ENCODE measurements around the gene PRPSAP2.
"Not testable (repeated sequence)": the region's sequence is repeated elsewhere in the genome, so short reads cannot be mapped to it uniquely, and the experiment has no call there.

The PRPSAP2 gene, protein sequence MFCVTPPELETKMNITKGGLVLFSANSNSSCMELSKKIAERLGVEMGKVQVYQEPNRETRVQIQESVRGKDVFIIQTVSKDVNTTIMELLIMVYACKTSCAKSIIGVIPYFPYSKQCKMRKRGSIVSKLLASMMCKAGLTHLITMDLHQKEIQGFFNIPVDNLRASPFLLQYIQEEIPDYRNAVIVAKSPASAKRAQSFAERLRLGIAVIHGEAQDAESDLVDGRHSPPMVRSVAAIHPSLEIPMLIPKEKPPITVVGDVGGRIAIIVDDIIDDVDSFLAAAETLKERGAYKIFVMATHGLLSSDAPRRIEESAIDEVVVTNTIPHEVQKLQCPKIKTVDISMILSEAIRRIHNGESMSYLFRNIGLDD

DNA sequence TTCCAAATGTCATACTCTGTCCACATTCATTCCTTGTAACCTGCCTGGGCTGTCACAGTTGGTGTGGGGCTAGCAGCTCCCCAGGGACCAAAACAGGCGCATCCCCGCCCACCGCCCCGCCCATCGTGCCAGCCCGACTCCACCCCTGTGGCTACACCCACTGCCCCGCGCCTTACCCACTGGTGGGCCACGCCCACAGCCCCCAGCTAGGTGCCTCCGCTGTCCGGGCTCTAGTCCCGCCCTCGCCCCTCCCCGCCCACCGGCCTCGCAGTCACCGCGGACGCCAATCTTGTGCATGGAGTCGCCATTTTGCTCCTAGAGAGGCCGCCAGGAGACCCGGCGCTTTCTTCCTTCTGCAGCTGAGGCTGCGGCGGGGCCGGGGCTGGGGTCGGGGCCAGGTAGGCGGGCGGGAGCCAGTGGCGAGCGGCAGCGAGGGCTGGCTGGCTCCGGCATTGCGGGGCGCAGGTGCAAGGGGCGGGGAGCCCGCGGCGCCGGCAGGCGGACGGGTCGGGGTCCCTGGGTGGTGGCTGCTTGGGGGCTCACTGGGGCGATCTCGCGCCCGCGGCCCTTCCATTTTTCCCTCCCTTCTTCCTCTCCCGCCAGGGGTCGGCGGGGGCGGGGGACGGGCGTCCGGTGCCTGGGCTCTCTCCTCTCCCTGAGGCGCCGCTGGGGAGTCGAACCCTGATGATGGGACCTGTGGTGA is at the start of gene PRPSAP2:
PRPSAP2 (plus strand) TSS at position 268 of the 703 bp plus-strand sequence. CDS start 7,703 bp downstream, outside the sequence.
- Histone ChIP-seq H3K27ac (ENCODE audit: low read depth, low read length) (peak within 1 kb of the TSS; percentile 98), H3K9me3 (ENCODE audit: control insufficient read depth, insufficient read depth, low read length) (no peaks in the 10 kb centered on the region), H3K36me3 (ENCODE audit: control insufficient read depth, insufficient read depth, low read length) (no peaks in the 10 kb centered on the region), H3K9ac (ENCODE audit: low read depth, low read length) (peak within 1 kb of the TSS; percentile 84), H3K4me1 (ENCODE audit: control insufficient read depth, insufficient read depth, low read length) (peaks cover 9% of the 10 kb centered on the region; the same call in 1 of the 2 replicates), H3K27me3 (ENCODE audit: control insufficient read depth, insufficient read depth, low read length) (no peaks in the 10 kb centered on the region), H3K4me3 (ENCODE audit: low read depth, low read length) (peak within 1 kb of the TSS; percentile 86)

DNA sequence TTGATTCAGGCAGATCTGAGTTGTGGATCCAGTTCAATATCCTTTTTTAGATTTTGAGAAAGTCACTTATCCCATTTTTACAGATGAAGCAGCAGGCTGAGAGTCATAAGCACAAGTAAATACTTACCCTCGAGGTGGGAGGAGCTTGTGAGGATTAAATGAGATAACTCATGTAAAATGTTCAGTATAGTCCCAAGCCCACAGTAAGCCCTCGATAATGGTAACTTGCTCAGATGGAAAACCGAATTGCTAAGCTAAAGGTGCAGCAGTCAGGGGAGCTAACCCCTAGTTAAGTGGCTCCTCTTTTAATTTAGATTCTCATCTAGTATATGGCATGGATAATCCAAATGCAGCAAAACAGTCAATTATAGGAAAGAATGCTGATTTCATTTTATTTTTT is 42.0 kb upstream of the PRPSAP2 start:
- not testable (repeated sequence) for H3K9me3 ChIP-seq (ENCODE audit: control insufficient read depth, insufficient read depth, low read length); H3K9ac ChIP-seq (ENCODE audit: low read depth, low read length); H3K36me3 ChIP-seq (ENCODE audit: control insufficient read depth, insufficient read depth, low read length); H3K27ac ChIP-seq (ENCODE audit: low read depth, low read length); H3K4me1 ChIP-seq (ENCODE audit: control insufficient read depth, insufficient read depth, low read length); H3K27me3 ChIP-seq (ENCODE audit: control insufficient read depth, insufficient read depth, low read length); H3K4me3 ChIP-seq (ENCODE audit: low read depth, low read length)

GRCh38 chr17:18816489-18817371 is 41.2 kb upstream of the PRPSAP2 start:
- not testable (repeated sequence) for H3K9ac ChIP-seq (ENCODE audit: low read depth, low read length); H3K9me3 ChIP-seq (ENCODE audit: control insufficient read depth, insufficient read depth, low read length); H3K4me3 ChIP-seq (ENCODE audit: low read depth, low read length); H3K27me3 ChIP-seq (ENCODE audit: control insufficient read depth, insufficient read depth, low read length); H3K36me3 ChIP-seq (ENCODE audit: control insufficient read depth, insufficient read depth, low read length); H3K4me1 ChIP-seq (ENCODE audit: control insufficient read depth, insufficient read depth, low read length); H3K27ac ChIP-seq (ENCODE audit: low read depth, low read length)

GRCh38 chr17:18821430-18821829 is 36.5 kb upstream of the PRPSAP2 start:
- not testable (repeated sequence) for H3K4me1 ChIP-seq (ENCODE audit: control insufficient read depth, insufficient read depth, low read length); H3K9me3 ChIP-seq (ENCODE audit: control insufficient read depth, insufficient read depth, low read length); H3K36me3 ChIP-seq (ENCODE audit: control insufficient read depth, insufficient read depth, low read length); H3K27me3 ChIP-seq (ENCODE audit: control insufficient read depth, insufficient read depth, low read length); H3K27ac ChIP-seq (ENCODE audit: low read depth, low read length); H3K4me3 ChIP-seq (ENCODE audit: low read depth, low read length); H3K9ac ChIP-seq (ENCODE audit: low read depth, low read length)

DNA sequence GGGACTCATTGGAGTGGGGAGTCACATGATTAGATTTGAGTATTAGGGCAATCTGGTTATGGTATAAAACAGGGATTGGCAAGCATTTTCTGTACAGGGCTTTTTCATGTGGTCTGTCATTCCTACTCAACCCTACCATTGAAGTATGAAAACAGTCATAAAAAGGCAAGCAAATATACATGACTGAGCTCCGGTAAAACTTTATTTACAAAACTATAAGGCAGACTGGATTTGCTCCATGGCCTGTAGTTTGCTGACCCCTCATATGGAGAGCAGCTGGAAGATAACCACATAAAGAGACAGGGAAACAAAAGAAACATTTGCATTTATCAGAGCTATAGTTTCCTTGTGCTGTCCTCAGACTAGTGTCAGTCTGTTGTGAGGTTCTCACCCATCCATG is 30.3 kb upstream of the PRPSAP2 start:
- not testable (repeated sequence) for H3K9ac ChIP-seq (ENCODE audit: low read depth, low read length); H3K4me3 ChIP-seq (ENCODE audit: low read depth, low read length); H3K27ac ChIP-seq (ENCODE audit: low read depth, low read length); H3K4me1 ChIP-seq (ENCODE audit: control insufficient read depth, insufficient read depth, low read length); H3K36me3 ChIP-seq (ENCODE audit: control insufficient read depth, insufficient read depth, low read length); H3K27me3 ChIP-seq (ENCODE audit: control insufficient read depth, insufficient read depth, low read length); H3K9me3 ChIP-seq (ENCODE audit: control insufficient read depth, insufficient read depth, low read length)

GRCh38 chr17:18848501-18848900 is 9.4 kb upstream of the PRPSAP2 start:
- no peak overlapping the region for H3K4me3 ChIP-seq (ENCODE audit: low read depth, low read length)
- H3K4me1 ChIP-seq (ENCODE audit: control insufficient read depth, insufficient read depth, low read length), result no peaks in the 10 kb centered on the region
- H3K9me3 ChIP-seq (ENCODE audit: control insufficient read depth, insufficient read depth, low read length), result no peaks in the 10 kb centered on the region
- no peak overlapping the region for H3K27ac ChIP-seq (ENCODE audit: low read depth, low read length)
- no peaks in the 10 kb centered on the region for H3K27me3 ChIP-seq (ENCODE audit: control insufficient read depth, insufficient read depth, low read length)
- no peak overlapping the region for H3K9ac ChIP-seq (ENCODE audit: low read depth, low read length)
- H3K36me3 ChIP-seq (ENCODE audit: control insufficient read depth, insufficient read depth, low read length), result no peaks in the 10 kb centered on the region

DNA sequence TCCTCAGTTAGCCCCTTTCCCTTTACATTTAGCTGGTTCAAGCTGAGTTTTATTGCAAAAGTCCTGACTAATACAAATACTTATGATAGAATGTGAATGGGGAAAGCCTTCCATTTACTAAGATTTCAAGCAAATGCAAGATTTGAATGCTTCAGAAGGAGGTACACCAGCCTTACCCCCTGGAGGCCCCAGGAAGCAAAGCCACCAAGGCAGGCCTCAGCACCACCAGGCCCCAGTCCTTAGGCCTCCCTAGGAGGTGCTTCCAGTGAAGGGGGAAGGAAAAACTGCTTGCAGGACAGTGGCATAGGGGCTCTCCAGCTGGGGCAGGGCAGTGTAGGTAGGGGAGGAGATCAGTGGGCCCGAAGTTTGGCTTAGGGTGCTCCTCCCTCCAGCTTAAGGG is 7.3 kb upstream of the PRPSAP2 start:
- no peak overlapping the region for H3K27ac ChIP-seq (ENCODE audit: low read depth, low read length)
- no peak overlapping the region for H3K9ac ChIP-seq (ENCODE audit: low read depth, low read length)

GRCh38 chr17:18851201-18851600 is 6.7 kb upstream of the PRPSAP2 start:
- Histone ChIP-seq H3K9ac (ENCODE audit: low read depth, low read length) (no peak overlapping the region), H3K36me3 (ENCODE audit: control insufficient read depth, insufficient read depth, low read length) (no peaks in the 10 kb centered on the region), H3K27ac (ENCODE audit: low read depth, low read length) (no peak overlapping the region), H3K4me3 (ENCODE audit: low read depth, low read length) (no peak overlapping the region), H3K9me3 (ENCODE audit: control insufficient read depth, insufficient read depth, low read length) (no peaks in the 10 kb centered on the region), H3K4me1 (ENCODE audit: control insufficient read depth, insufficient read depth, low read length) (peaks cover 4% of the 10 kb centered on the region; the same call in 1 of the 2 replicates), H3K27me3 (ENCODE audit: control insufficient read depth, insufficient read depth, low read length) (no peaks in the 10 kb centered on the region)

More for the DNA sequence above, 7.3 kb upstream of the PRPSAP2 start:
- Histone ChIP-seq H3K4me3 (ENCODE audit: low read depth, low read length) (no peak overlapping the region), H3K9me3 (ENCODE audit: control insufficient read depth, insufficient read depth, low read length) (no peaks in the 10 kb centered on the region), H3K36me3 (ENCODE audit: control insufficient read depth, insufficient read depth, low read length) (no peaks in the 10 kb centered on the region), H3K4me1 (ENCODE audit: control insufficient read depth, insufficient read depth, low read length) (peaks cover 4% of the 10 kb centered on the region; the same call in 1 of the 2 replicates), H3K27me3 (ENCODE audit: control insufficient read depth, insufficient read depth, low read length) (no peaks in the 10 kb centered on the region)

GRCh38 chr17:18854956-18855355 is 3.0 kb upstream of the PRPSAP2 start:
- Histone ChIP-seq H3K4me1 (ENCODE audit: control insufficient read depth, insufficient read depth, low read length) (peaks cover 9% of the 10 kb centered on the region; the same call in 1 of the 2 replicates), H3K36me3 (ENCODE audit: control insufficient read depth, insufficient read depth, low read length) (no peaks in the 10 kb centered on the region), H3K27me3 (ENCODE audit: control insufficient read depth, insufficient read depth, low read length) (no peaks in the 10 kb centered on the region), H3K4me3 (ENCODE audit: low read depth, low read length) (peak overlapping the region; percentile 84), H3K9ac (ENCODE audit: low read depth, low read length) (no peak overlapping the region), H3K9me3 (ENCODE audit: control insufficient read depth, insufficient read depth, low read length) (no peaks in the 10 kb centered on the region), H3K27ac (ENCODE audit: low read depth, low read length) (no peak overlapping the region)

DNA sequence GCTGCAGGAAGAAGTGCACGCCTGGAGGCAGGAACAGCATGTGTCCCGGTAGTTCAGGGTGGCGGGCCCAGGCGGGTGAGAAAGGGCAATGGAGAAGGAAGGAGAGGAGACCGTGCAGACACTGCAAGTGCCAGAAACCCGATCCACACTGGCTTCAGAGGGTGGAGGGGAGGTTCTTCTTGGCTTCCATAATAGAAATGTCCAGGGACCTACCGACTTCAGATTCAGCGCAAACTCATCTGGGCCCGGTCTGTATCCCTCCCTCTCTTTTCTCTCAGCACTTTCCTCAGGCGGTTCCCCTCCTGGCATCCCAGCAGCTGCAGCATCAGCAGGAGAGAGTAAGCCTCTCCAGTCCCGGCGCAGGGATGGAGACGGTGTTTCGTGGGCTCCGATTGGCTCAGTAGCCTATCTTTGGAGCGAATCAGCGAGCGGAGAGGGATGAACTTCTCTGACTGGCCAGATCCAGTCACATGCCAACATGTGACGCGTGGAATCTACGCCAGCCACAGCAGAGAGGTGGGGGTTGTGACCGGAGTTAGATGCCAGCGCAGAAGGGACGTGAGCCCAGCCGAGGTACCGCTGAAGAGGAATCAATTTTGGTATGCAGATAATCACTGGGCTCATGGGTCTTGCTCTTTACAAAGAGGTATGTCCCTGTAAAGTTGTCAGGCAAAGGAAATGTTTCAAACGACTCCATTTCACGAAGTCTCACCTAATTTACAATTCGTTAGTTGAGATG is 1.9 kb upstream of the PRPSAP2 start:
- H3K4me1 ChIP-seq (ENCODE audit: control insufficient read depth, insufficient read depth, low read length), result peaks cover 9% of the 10 kb centered on the region; the same call in 1 of the 2 replicates
- H3K4me3 ChIP-seq (ENCODE audit: low read depth, low read length), result peak overlapping the region; percentile 84
- no peaks in the 10 kb centered on the region for H3K9me3 ChIP-seq (ENCODE audit: control insufficient read depth, insufficient read depth, low read length)
- H3K27ac ChIP-seq (ENCODE audit: low read depth, low read length), result peak overlapping the region; percentile 78
- no peaks in the 10 kb centered on the region for H3K36me3 ChIP-seq (ENCODE audit: control insufficient read depth, insufficient read depth, low read length)
- H3K27me3 ChIP-seq (ENCODE audit: control insufficient read depth, insufficient read depth, low read length), result no peaks in the 10 kb centered on the region
- H3K9ac ChIP-seq (ENCODE audit: low read depth, low read length), result peak overlapping the region; percentile 71

All from HUES48 (cell line).